NCI-H2107 treated with DMSO at 0.1 percent for 48 hours (cell line): ENCODE data around the gene HOXB7.

Experiments used
- DNase-seq: peaks from one replicate; lab custom pipeline; 2025; ENCODE audit not compliant: unreplicated experiment; lab: John Stamatoyannopoulos, UW

The HOXB7 gene

GRCh38 chr17:48610282-48611211, at the start of gene HOXB7:
Gene HOXB7, minus strand, starts transcription at chr17:48611017. Its CDS starts 99 bp downstream, at chr17:48610918.
- DNase-seq = peak; percentile 37

- no peak for DNase-seq
Observed at GRCh38 chr17:48655913-48656312, 45.1 kb upstream of the HOXB7 start.

GRCh38 chr17:48649741-48650140, 38.9 kb upstream of the HOXB7 start:
- DNase-seq = no peak

- no peak for DNase-seq
Observed at GRCh38 chr17:48647963-48648245, 37.1 kb upstream of the HOXB7 start.

GRCh38 chr17:48647103-48647962, 36.5 kb upstream of the HOXB7 start:
- no peak for DNase-seq

GRCh38 chr17:48646183-48647102, 35.6 kb upstream of the HOXB7 start:
- DNase-seq = no peak

GRCh38 chr17:48645639-48646182, 34.9 kb upstream of the HOXB7 start:
- no peak for DNase-seq

- DNase-seq = no peak
Observed at GRCh38 chr17:48644910-48645557, 34.2 kb upstream of the HOXB7 start.

GRCh38 chr17:48644159-48644558, 33.3 kb upstream of the HOXB7 start:
- DNase-seq = no peak

GRCh38 chr17:48643697-48644012, 32.8 kb upstream of the HOXB7 start:
- no peak for DNase-seq

GRCh38 chr17:48642843-48643696, 32.3 kb upstream of the HOXB7 start:
- no peak for DNase-seq

- no peak for DNase-seq
Observed at GRCh38 chr17:48642059-48642842, 31.4 kb upstream of the HOXB7 start.

GRCh38 chr17:48641541-48642058, 30.8 kb upstream of the HOXB7 start:
- no peak for DNase-seq

GRCh38 chr17:48640858-48641180, 30.0 kb upstream of the HOXB7 start:
- no peak for DNase-seq

GRCh38 chr17:48639982-48640857, 29.4 kb upstream of the HOXB7 start:
- no peak for DNase-seq

- DNase-seq = no peak
Observed at GRCh38 chr17:48639136-48639535, 28.3 kb upstream of the HOXB7 start.
